CD4-positive, alpha-beta T cell (primary cell): ENCODE results near the gene CTNNA2. TPM values are rescaled to one million over a fixed set of nuclear protein-coding genes. Genes with fewer than 3 reads are reported as not detected.

Experiments used
- ATAC-seq: fragments of 200-7000 bp; cut with Tn5 transposase; one replicate; pipeline ENCODE4 v1.10.0; 2022; ENCODE audit warnings: mild to moderate bottlenecking; ENCODE audit not compliant: poor library complexity
- CTCF ChIA-PET: fragments of 350-600 bp; sonication (Branson Sonifier 250); formaldehyde crosslinking; loops from one replicate; lab custom pipeline; 2021; ENCODE audit warnings: antibody characterized with exemption, inconsistent platforms; lab: Charles Lee
- POLR2A ChIA-PET: fragments of 350-600 bp; sonication (Branson Sonifier 250); formaldehyde crosslinking; loops from one replicate; lab custom pipeline; 2021; ENCODE audit warnings: antibody characterized with exemption, inconsistent platforms; lab: Charles Lee
- DNase-seq, 14 experiments: peaks; one replicate each; pipeline ENCODE4 v3.0.0-alpha.2; 2013 to 2020; ENCODE audit warnings: mixed read lengths in 2 of 14
- H3K27ac ChIP-seq, 2 donors: one replicate each; pipeline versions ENCODE4 v1.5.1 to v1.7.0; 2013; ENCODE audit warnings: low read length in 2 of 2, low read depth in 1 of 2, mild to moderate bottlenecking in 1 of 2
- H3K27me3 ChIP-seq, 2 experiments: 1 replicate in 1 of 2; 2 replicates in 1 of 2; pipeline versions ENCODE4 v1.6.1 to v1.7.0; 2013; ENCODE audit warnings: low read length in 2 of 2, control low read depth in 1 of 2, mild to moderate bottlenecking in 1 of 2, moderate library complexity in 1 of 2; ENCODE audit not compliant: insufficient read depth in 2 of 2, control insufficient read depth in 1 of 2
- H3K36me3 ChIP-seq: one replicate; pipeline ENCODE4 v1.6.1; 2013; ENCODE audit warnings: low read length, control low read depth; ENCODE audit not compliant: insufficient read depth
- H3K4me1 ChIP-seq: one replicate; pipeline ENCODE4 v1.6.1; 2013; ENCODE audit warnings: low read length, control low read depth; ENCODE audit not compliant: insufficient read depth
- H3K4me3 ChIP-seq: one replicate; pipeline ENCODE4 v1.5.1; 2013; ENCODE audit warnings: mild to moderate bottlenecking, low read length, moderate library complexity
- H3K9me3 ChIP-seq, 2 experiments: 1 replicate in 1 of 2; 2 replicates in 1 of 2; pipeline versions ENCODE4 v1.6.1 to v1.7.0; 2013; ENCODE audit warnings: low read length in 2 of 2, mild to moderate bottlenecking in 2 of 2, control low read depth in 1 of 2, moderate library complexity in 1 of 2; ENCODE audit not compliant: control insufficient read depth in 1 of 2, insufficient read depth in 1 of 2
- H3K27ac Mint-ChIP-seq: one replicate; pipeline ENCODE4 v1.8.0; 2020; ENCODE audit warnings: mixed read lengths
- H3K27me3 Mint-ChIP-seq: one replicate; pipeline ENCODE4 v1.8.0; 2021; ENCODE audit warnings: mixed read lengths
- H3K36me3 Mint-ChIP-seq: one replicate; pipeline ENCODE4 v1.8.0; 2021; ENCODE audit warnings: low read depth, mixed read lengths
- H3K4me1 Mint-ChIP-seq: one replicate; pipeline ENCODE4 v1.8.0; 2021; ENCODE audit warnings: low read depth, mixed read lengths
- H3K4me3 Mint-ChIP-seq: one replicate; pipeline ENCODE4 v1.8.0; 2020; ENCODE audit warnings: mild to moderate bottlenecking, mixed read lengths
- H3K9me3 Mint-ChIP-seq: one replicate; pipeline ENCODE4 v1.8.0; 2020; ENCODE audit warnings: mixed read lengths
- intact Hi-C, 2 experiments: fragments of 100-400 bp; cut with DNase I in 1 of 2; cut with micrococcal nuclease in 1 of 2; formaldehyde crosslinking; loops; one replicate each; pipeline versions ENCODE4 v1.15.1 to v1.9.0; 2023 to 2025; cut with DNase I, micrococcal nuclease
- total RNA-seq, 174 experiments: library from RNA in 2 of 174; stranded (reverse) in 2 of 174; gene quantifications; one replicate each; pipeline ENCODE4 v1.2.3 and lab custom pipeline; 2021 to 2026
- TF ChIP-seq, protein P1 (sequence below): fragments of 200-600 bp; IDR thresholded peaks from one replicate; pipeline ENCODE4 v1.8.0; 2022; ENCODE audit warnings: antibody characterized with exemption, mild to moderate bottlenecking

The CTNNA2 gene
- total RNA-seq, 2 experiments from 2014 or later, result not detected

GRCh38 chr2:80009211-80009610, 496.4 kb downstream of the CTNNA2 start:
- Mint-ChIP-seq H3K27ac (no peak overlapping the region), H3K27me3 (no peaks in the 10 kb centered on the region), H3K9me3 (peaks cover 2% of the 10 kb centered on the region), H3K4me1 (no peaks in the 10 kb centered on the region), H3K4me3 (no peak overlapping the region), H3K36me3 (no peaks in the 10 kb centered on the region)
- POLR2A ChIA-PET, result no interaction called here
- DNase-seq (no peak), ATAC-seq (no peak)
- no peaks in the 10 kb centered on the region for H3K9me3 ChIP-seq
- H3K36me3 ChIP-seq, result no peaks in the 10 kb centered on the region
- no peaks in the 10 kb centered on the region for H3K4me1 ChIP-seq
- H3K4me3 ChIP-seq, result no peak overlapping the region
- CTCF ChIA-PET, result no interaction called here
- H3K27ac ChIP-seq, result no peak overlapping the region
- H3K27me3 ChIP-seq, result no peaks in the 10 kb centered on the region
- intact Hi-C loops, result no loop called here
- TF ChIP-seq, protein P1, sequence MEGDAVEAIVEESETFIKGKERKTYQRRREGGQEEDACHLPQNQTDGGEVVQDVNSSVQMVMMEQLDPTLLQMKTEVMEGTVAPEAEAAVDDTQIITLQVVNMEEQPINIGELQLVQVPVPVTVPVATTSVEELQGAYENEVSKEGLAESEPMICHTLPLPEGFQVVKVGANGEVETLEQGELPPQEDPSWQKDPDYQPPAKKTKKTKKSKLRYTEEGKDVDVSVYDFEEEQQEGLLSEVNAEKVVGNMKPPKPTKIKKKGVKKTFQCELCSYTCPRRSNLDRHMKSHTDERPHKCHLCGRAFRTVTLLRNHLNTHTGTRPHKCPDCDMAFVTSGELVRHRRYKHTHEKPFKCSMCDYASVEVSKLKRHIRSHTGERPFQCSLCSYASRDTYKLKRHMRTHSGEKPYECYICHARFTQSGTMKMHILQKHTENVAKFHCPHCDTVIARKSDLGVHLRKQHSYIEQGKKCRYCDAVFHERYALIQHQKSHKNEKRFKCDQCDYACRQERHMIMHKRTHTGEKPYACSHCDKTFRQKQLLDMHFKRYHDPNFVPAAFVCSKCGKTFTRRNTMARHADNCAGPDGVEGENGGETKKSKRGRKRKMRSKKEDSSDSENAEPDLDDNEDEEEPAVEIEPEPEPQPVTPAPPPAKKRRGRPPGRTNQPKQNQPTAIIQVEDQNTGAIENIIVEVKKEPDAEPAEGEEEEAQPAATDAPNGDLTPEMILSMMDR, result no peak

GRCh38 chr2:80012061-80012460, 499.2 kb downstream of the CTNNA2 start:
- no peak overlapping the region for H3K4me3 Mint-ChIP-seq
- POLR2A ChIA-PET, result no interaction called here
- no peaks in the 10 kb centered on the region for H3K9me3 ChIP-seq
- DNase-seq (no peak), ATAC-seq (no peak)
- intact Hi-C loops, result no loop called here
- no peaks in the 10 kb centered on the region for H3K4me1 Mint-ChIP-seq
- CTCF ChIA-PET, result no interaction called here
- H3K27me3 ChIP-seq, result no peaks in the 10 kb centered on the region
- H3K4me3 ChIP-seq, result no peak overlapping the region
- no peak overlapping the region for H3K27ac Mint-ChIP-seq
- H3K27ac ChIP-seq, result no peak overlapping the region
- no peaks in the 10 kb centered on the region for H3K36me3 ChIP-seq
- no peaks in the 10 kb centered on the region for H3K9me3 Mint-ChIP-seq
- H3K36me3 Mint-ChIP-seq, result no peaks in the 10 kb centered on the region
- no peaks in the 10 kb centered on the region for H3K4me1 ChIP-seq
- no peaks in the 10 kb centered on the region for H3K27me3 Mint-ChIP-seq
- TF ChIP-seq, protein P1, result no peak

DNA sequence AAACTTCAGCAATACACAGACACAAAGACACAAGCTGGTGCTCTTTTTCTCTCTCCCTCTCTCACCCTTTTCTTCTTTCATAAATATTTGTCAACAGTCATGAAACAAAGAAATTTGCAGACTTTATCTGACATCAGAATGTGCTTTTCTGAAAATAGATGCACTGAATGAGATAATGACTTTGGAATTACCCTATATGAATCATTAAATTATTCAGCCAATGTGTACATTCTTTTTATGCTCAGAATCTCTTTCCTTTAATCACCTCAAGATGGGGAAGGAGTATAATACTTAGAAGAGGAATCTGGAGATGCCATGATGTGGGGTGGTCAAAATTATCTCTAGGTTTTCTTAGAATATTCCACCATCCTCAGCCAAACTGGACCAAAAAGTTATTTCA, 501.8 kb downstream of the CTNNA2 start:
- Histone ChIP-seq H3K4me1 (no peaks in the 10 kb centered on the region), H3K4me3 (no peak overlapping the region), H3K27ac (no peak overlapping the region), H3K36me3 (no peaks in the 10 kb centered on the region), H3K9me3 (no peaks in the 10 kb centered on the region), H3K27me3 (no peaks in the 10 kb centered on the region)
- ChIA-PET CTCF (no interaction called here), POLR2A (no interaction called here)
- DNase-seq (no peak), ATAC-seq (no peak)
- H3K27ac Mint-ChIP-seq, result no peak overlapping the region
- no peaks in the 10 kb centered on the region for H3K9me3 Mint-ChIP-seq
- intact Hi-C loops, result no loop called here
- TF ChIP-seq, protein P1, result no peak
- no peaks in the 10 kb centered on the region for H3K4me1 Mint-ChIP-seq
- H3K36me3 Mint-ChIP-seq, result no peaks in the 10 kb centered on the region
- H3K27me3 Mint-ChIP-seq, result no peaks in the 10 kb centered on the region
- no peak overlapping the region for H3K4me3 Mint-ChIP-seq
